GM10248 (cell line): ENCODE data around the gene ARMC2.

Experiments used
- CTCF ChIA-PET: fragments of 300-600 bp; sonication (Branson Sonifier 250); formaldehyde crosslinking; extraction: SDS; loops from one replicate; lab custom pipeline; 2021; ENCODE audit warnings: antibody characterized with exemption; lab: Yijun Ruan, JAX
- POLR2A ChIA-PET: fragments of 350-650 bp; sonication (Branson Sonifier 250); formaldehyde crosslinking; extraction: SDS; loops from one replicate; lab custom pipeline; 2020; ENCODE audit warnings: antibody characterized with exemption; lab: Yijun Ruan, JAX
- DNase-seq: peaks from one replicate; pipeline ENCODE4 v3.0.0; 2012; ENCODE audit errors: extremely low spot score
- CTCF ChIP-seq: IDR thresholded peaks from 2 replicates; pipeline ENCODE4 v1.5.1; 2012; ENCODE audit warnings: mild to moderate bottlenecking, low read depth; ENCODE audit errors: extremely low read depth, missing control alignments, control extremely low read depth

The ARMC2 gene

DNA sequence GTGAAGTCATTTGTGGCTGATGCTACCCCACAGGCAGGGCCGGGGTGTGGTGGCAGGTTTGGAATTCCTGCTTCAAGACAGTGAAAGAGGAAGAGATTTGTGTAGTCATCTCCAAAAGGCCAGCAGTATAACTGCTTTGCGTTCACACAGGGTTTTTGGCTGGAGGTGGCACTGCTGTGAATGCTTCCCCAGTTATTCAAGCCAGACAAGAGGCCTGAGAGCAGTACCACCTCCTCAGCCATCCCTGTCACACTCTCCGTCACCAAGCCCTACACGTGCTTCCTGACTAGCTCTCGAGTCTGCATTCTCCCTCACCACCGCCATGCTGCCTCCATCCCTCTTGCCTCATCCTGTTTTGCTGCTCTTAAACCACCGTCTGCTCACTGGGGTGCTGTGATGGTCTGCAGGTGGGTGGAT is 23.9 kb downstream of the ARMC2 start:
- TF ChIP-seq CTCF = no peak
- ChIA-PET CTCF (interaction anchor here (1.0 to 2.2 kb wide), 2 partner anchors 14 to 21 kb away, joined by 3 to 8 read pairs; no protein-coding TSS in a partner anchor), POLR2A (no interaction called here)
- DNase-seq = no peak

- no peak for DNase-seq
- CTCF ChIA-PET = interaction anchor here (1.7 to 2.2 kb wide), 2 partner anchors 15 to 22 kb away, joined by 4 to 8 read pairs; no protein-coding TSS in a partner anchor
- TF ChIP-seq CTCF = no peak
- POLR2A ChIA-PET = no interaction called here
These were observed 24.4 kb downstream of the ARMC2 start for GRCh38 chr6:108872575-108872974.

GRCh38 chr6:108873251-108873650 is 25.0 kb downstream of the ARMC2 start:
- no peak for TF ChIP-seq CTCF

GRCh38 chr6:108873971-108874370 is 25.7 kb downstream of the ARMC2 start:
- ChIA-PET CTCF (interaction anchor here (0.8 to 1.7 kb wide), 4 partner anchors 11 to 88 kb away, joined by 3 to 4 read pairs (median 4); no protein-coding TSS in a partner anchor), POLR2A (no interaction called here)
- no peak for TF ChIP-seq CTCF
- no peak for DNase-seq

More at GRCh38 chr6:108873251-108873650, 25.0 kb downstream of the ARMC2 start:
- ChIA-PET POLR2A (no interaction called here), CTCF (interaction anchor here (0.9 to 1.7 kb wide), 3 partner anchors 12 to 28 kb away, joined by 3 to 4 read pairs (median 4); no protein-coding TSS in a partner anchor)
- no peak for DNase-seq

DNA sequence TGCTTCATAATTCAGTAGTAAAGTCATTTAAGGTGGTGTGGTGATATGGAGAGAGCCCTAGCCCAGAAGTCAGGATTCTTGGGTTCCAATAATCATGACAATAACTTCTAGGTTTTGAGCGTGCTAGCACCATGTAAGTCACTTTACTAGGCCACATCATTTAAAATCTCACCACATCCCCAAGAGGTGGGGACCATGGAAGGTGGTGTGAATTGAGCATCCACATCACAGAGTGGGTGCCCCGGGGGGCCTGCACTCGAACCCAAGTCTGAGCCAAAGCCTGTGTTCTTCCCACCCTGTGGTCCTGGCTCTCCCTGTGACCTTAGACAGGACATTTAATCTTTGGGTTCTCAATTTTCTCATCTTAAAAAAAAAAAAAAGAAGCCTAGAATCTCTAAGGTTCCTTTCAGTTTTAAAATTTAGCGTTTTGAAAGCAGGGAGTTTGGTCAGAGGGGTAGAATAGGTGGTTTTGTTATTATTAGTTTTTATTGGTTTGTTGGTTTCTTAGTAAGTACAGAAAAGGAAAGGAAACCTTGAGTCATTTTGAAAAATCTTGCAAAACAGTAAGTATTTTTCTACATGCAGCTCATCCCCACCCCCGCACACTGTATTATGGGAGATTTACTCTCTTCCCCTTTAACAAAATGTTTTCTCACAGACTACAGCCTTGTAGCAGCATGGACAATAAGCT is 26.4 kb downstream of the ARMC2 start:
- CTCF ChIA-PET = interaction anchor here (0.8 to 1.7 kb wide), 7 partner anchors 9 to 255 kb away, joined by 3 to 4 read pairs (median 3); no protein-coding TSS in a partner anchor
- POLR2A ChIA-PET = no interaction called here
- peak; percentile 69 for DNase-seq
- TF ChIP-seq CTCF = no peak

GRCh38 chr6:108875161-108875555 is 26.9 kb downstream of the ARMC2 start:
- CTCF ChIA-PET = interaction anchor here (0.9 to 1.2 kb wide), 3 partner anchors 9 to 256 kb away, joined by 3 to 4 read pairs (median 3); no protein-coding TSS in a partner anchor
- DNase-seq = no peak
- POLR2A ChIA-PET = no interaction called here
- TF ChIP-seq CTCF = no peak
